Testis (tissue), 3 donors: ENCODE data around the gene MYL12B. TPM values are rescaled to one million over a fixed set of nuclear protein-coding genes. Genes with fewer than 3 reads are reported as not detected.

Experiments used
- DNase-seq: peaks from one replicate; pipeline ENCODE4 v3.0.0-alpha.2; 2019
- H3K27ac ChIP-seq, 2 donors: fragments of 200-600 bp; sonication (generic); one replicate each; pipeline ENCODE4 v1.5.1; 2019
- H3K27me3 ChIP-seq: fragments of 200-600 bp; sonication (generic); one replicate; pipeline ENCODE4 v1.5.1; 2019
- H3K36me3 ChIP-seq: fragments of 200-600 bp; sonication (generic); one replicate; pipeline ENCODE4 v1.5.1; 2017; ENCODE audit warnings: low read depth; ENCODE audit errors: missing control alignments
- H3K4me1 ChIP-seq: fragments of 200-600 bp; sonication (generic); one replicate; pipeline ENCODE4 v1.5.1; 2019
- H3K4me3 ChIP-seq, 2 donors: fragments of 200-600 bp; sonication (generic); one replicate each; pipeline ENCODE4 v1.5.1; 2017 to 2019
- H3K9me3 ChIP-seq: fragments of 200-600 bp; sonication (generic); one replicate; pipeline ENCODE4 v1.5.1; 2017
- POLR2A ChIP-seq: fragments of 450-650 bp; IDR thresholded peaks from one replicate; pipeline ENCODE4 v1.6.1; 2017; ENCODE audit warnings: antibody characterized with exemption, mild to moderate bottlenecking, moderate library complexity
- WGBS, 2 donors: methylation state at CpG; one replicate each; pipeline ENCODE4 v1.1.5; 2018; 5-methylcytosine and 5-hydroxymethylcytosine counted together
- intact Hi-C: fragments of 100-400 bp; cut with DNase I; formaldehyde crosslinking; loops from one replicate; pipeline ENCODE4 v1.15.1; 2023; ENCODE audit warnings: low total_unique reads
- polyA plus RNA-seq: library from polyadenylated mRNA; stranded (reverse); fragments of 350-450 nt; fragmentation: Illumina TruSeq; extraction: RNeasy Lipid Tissue Mini Kit (QIAGEN cat#74804); gene quantifications from one replicate; pipeline ENCODE4 v1.2.3, GENCODE V29; 2014; ENCODE audit warnings: low read depth, low replicate concordance; ENCODE audit not compliant: insufficient read depth
- total RNA-seq, 2 donors: library from RNA; depleted of rRNA; stranded (reverse); fragments of >200 nt; gene quantifications; one replicate each; pipeline ENCODE4 v1.2.3, GENCODE V29; 2016
- TF ChIP-seq, protein P1 (sequence below), 3 experiments: fragments of 450-650 bp in 2 of 3; fragments of 200-600 bp in 1 of 3; sonication (generic) in 1 of 3; IDR thresholded peaks; one replicate each; pipeline ENCODE4 v1.5.1; 2016 to 2019; ENCODE audit warnings: antibody characterized with exemption in 3 of 3, mild to moderate bottlenecking in 2 of 3, moderate library complexity in 1 of 3

Gene MYL12B
- total and polyA plus RNA-seq, 3 donors from 2014 or later, result 215 to 372 (median 255) TPM

DNA sequence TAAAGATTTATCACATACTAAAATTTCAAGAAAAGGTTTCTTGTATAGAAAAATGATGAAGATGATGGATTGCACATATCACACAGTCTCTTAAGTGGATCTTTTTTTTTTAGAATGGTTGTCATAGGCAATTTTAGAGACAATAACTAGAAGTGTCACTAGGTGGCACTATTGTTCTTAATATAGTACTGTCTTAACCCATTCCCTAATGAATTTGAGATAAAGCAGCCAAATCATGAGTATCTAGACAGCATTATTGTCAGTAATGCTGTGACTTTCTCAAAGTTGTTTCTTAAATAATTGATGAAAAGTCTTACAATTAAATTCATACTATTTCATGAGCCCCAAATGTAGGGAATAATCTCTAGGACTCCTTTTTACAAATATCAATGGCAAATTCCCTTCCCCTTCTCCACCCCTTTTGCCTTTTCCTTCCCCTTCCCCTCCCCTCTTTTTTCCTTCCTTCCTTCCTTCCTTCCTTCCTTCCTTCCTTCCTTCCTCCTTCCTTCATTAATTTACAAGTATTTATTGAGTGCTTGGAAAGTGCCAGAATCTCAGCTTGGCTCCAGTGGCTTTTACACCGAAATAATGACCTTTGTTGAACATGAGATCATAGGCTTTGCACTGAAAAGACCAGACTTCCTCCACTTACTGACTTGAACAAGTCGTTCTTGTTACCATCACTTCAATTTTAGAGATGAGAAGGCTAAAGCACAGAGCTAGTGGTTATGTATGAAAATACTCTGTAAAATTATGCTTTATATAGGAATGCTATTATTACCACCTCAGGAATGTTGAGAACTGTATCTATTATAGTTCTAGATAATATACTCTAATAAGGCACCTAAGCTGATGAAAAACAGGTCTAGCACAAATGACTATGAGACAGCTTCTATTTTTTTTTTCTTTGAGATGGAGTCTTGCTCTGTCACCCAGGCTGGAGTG lies 19.8 kb downstream of the MYL12B start:
- no peak overlapping the region for H3K27ac ChIP-seq
- H3K9me3 ChIP-seq, result no peaks in the 10 kb centered on the region
- no peaks in the 10 kb centered on the region for H3K4me1 ChIP-seq
- no peaks in the 10 kb centered on the region for H3K36me3 ChIP-seq
- no peak for DNase-seq
- no peak for TF ChIP-seq POLR2A
- TF ChIP-seq, protein P1, sequence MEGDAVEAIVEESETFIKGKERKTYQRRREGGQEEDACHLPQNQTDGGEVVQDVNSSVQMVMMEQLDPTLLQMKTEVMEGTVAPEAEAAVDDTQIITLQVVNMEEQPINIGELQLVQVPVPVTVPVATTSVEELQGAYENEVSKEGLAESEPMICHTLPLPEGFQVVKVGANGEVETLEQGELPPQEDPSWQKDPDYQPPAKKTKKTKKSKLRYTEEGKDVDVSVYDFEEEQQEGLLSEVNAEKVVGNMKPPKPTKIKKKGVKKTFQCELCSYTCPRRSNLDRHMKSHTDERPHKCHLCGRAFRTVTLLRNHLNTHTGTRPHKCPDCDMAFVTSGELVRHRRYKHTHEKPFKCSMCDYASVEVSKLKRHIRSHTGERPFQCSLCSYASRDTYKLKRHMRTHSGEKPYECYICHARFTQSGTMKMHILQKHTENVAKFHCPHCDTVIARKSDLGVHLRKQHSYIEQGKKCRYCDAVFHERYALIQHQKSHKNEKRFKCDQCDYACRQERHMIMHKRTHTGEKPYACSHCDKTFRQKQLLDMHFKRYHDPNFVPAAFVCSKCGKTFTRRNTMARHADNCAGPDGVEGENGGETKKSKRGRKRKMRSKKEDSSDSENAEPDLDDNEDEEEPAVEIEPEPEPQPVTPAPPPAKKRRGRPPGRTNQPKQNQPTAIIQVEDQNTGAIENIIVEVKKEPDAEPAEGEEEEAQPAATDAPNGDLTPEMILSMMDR (IDR thresholded peaks at IDR 0.05), result peak; percentile 63 to 74 (median 68)
- intact Hi-C loops, result loop anchor here (5.0 to 10.0 kb wide), 2 partner anchors 163 to 386 kb away; no protein-coding TSS in a partner anchor
- WGBS, 2 donors, result 15 to 20% methylated on average over 2 of the region's 2 CpGs
- no peak overlapping the region for H3K4me3 ChIP-seq
- H3K27me3 ChIP-seq, result no peaks in the 10 kb centered on the region

DNA sequence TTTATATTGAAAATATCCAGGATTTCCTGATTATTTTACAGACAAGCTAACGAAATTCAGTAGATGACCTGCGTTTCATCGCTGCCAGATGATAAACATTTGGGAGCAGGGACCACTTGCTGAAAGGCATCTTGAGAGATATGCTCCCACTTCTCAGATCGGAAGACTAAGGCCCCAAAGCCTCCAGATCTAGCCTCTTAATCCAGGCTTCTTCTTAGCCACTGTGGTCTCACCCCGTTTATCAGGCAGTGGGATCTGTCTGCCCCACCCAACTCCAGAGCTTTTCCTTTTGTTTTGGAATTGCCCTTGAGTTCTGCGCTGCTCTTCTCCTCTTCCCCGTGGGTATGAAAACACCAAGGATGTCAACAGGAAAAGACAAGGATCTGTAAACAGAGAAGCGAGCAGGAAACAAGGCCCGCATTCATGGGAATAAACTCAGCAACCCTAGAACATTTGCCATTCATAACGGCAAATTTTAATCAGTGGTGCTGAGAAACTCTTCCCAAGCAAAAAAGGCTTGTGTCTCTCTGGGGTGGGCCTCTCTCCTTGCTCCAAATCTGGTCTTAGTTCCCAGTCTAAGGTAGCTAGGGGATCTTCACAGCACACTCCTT lies 21.4 kb downstream of the MYL12B start:
- H3K4me3 ChIP-seq, result no peak overlapping the region
- WGBS, 2 donors, result 74 to 80% methylated on average over 10 of the region's 10 CpGs
- TF ChIP-seq POLR2A, result no peak
- TF ChIP-seq, protein P1 (IDR thresholded peaks at IDR 0.05), result no peak
- H3K27me3 ChIP-seq, result no peaks in the 10 kb centered on the region
- intact Hi-C loops, result loop anchor here (5.0 to 10.0 kb wide), 2 partner anchors 161 to 384 kb away; no protein-coding TSS in a partner anchor
- no peaks in the 10 kb centered on the region for H3K9me3 ChIP-seq
- H3K4me1 ChIP-seq, result no peaks in the 10 kb centered on the region
- H3K36me3 ChIP-seq, result no peaks in the 10 kb centered on the region
- no peak overlapping the region for H3K27ac ChIP-seq
- no peak for DNase-seq

DNA sequence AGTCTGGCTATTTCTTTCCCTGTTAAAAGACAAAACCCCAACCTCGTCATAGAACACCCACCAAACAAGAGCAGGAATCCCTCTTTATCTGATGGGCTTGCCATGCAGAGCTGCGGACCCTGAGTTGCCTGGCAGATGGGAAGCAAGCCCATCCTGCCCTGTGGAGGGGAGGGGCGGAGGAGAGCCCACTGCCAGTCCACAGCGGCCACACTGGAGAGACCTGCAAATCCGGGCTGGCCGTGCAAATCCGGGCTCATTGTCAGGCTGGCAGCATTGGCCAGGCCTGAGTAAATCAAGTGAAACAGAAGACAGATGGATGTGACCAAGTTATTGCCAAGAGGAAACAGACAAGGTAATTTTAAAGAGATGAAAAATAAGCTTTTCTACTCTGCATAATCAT lies 22.0 kb downstream of the MYL12B start:
- H3K4me1 ChIP-seq, result no peaks in the 10 kb centered on the region
- intact Hi-C loops, result loop anchor here (5.0 to 10.0 kb wide), 2 partner anchors 161 to 383 kb away; no protein-coding TSS in a partner anchor
- H3K36me3 ChIP-seq, result no peaks in the 10 kb centered on the region
- TF ChIP-seq POLR2A, result no peak
- TF ChIP-seq, protein P1 (IDR thresholded peaks at IDR 0.05), result no peak
- no peak overlapping the region for H3K27ac ChIP-seq
- no peaks in the 10 kb centered on the region for H3K9me3 ChIP-seq
- no peak for DNase-seq
- no peak overlapping the region for H3K4me3 ChIP-seq
- 73 to 82% methylated on average over 6 to 7 of the region's 7 CpGs for WGBS, 2 donors
- H3K27me3 ChIP-seq, result no peaks in the 10 kb centered on the region

DNA sequence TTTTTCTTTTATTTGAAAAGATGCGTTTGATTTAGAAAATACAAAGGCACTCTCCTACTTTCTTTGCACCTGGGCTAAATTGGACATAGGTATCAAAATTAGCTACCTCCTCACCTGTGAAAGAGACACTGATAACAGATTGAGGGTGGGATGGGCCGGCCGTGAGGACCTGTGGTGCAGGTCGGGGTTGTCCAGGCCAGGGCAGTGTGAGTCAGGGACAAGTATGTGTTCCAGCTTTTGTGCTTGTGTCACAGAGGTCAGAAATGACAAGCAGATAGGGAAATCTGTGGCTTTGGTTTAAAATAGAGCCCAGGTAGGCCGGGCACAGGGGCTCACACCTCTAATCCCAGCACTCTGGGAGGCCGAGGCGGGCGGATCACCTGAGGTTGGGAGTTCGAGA lies 22.6 kb downstream of the MYL12B start:
- intact Hi-C loops, result loop anchor here (5.0 to 10.0 kb wide), 2 partner anchors 160 to 383 kb away; no protein-coding TSS in a partner anchor
- TF ChIP-seq, protein P1 (IDR thresholded peaks at IDR 0.05), result no peak
- TF ChIP-seq POLR2A, result no peak
- DNase-seq, result no peak
- Histone ChIP-seq H3K4me1 (no peaks in the 10 kb centered on the region), H3K27me3 (no peaks in the 10 kb centered on the region), H3K9me3 (no peaks in the 10 kb centered on the region), H3K36me3 (no peaks in the 10 kb centered on the region), H3K4me3 (no peak overlapping the region), H3K27ac (no peak overlapping the region)
- WGBS, 2 donors, result 95 to 97% methylated on average over 9 of the region's 9 CpGs
